Stimulated activated CD8-positive, alpha-beta memory T cell treated with anti-CD3 and anti-CD28 coated beads, Interleukin-7, amount 100 ng/mL, for 48 hours (primary cell): ENCODE results near the gene TMEM232.
A peak's percentile ranks its signal among the peaks of the same experiment; 100 is the strongest.
"Not testable (repeated sequence)": the region's sequence is repeated elsewhere in the genome, so short reads cannot be mapped to it uniquely, and the experiment has no call there.

ENCODE experiments used
- DNase-seq, 2 donors: peaks; one replicate each; pipeline ENCODE4 v3.0.0-alpha.2; 2020; ENCODE audit warnings: low read depth in 1 of 2; ENCODE audit errors: extremely low read depth in 1 of 2

Gene TMEM232

GRCh38 chr5:110726249-110727024 lies at the start of gene TMEM232:
TSS of gene TMEM232 (minus strand) at chr5:110726671. CDS start at chr5:110667352, 59,319 bp downstream.
- peak; percentile 35 to 59 for DNase-seq

- DNase-seq, result no peak
Observed at GRCh38 chr5:110770286-110770685, 43.8 kb upstream of the TMEM232 start.

GRCh38 chr5:110769000-110769681 lies 42.7 kb upstream of the TMEM232 start:
- DNase-seq, result no peak

- no peak for DNase-seq
Observed at GRCh38 chr5:110768138-110768860, 41.8 kb upstream of the TMEM232 start.

- DNase-seq, result no peak
Observed at GRCh38 chr5:110760158-110760557, 33.7 kb upstream of the TMEM232 start.

- DNase-seq, result no peak
Observed at GRCh38 chr5:110757118-110757729, 30.8 kb upstream of the TMEM232 start.

GRCh38 chr5:110754181-110754580 lies 27.7 kb upstream of the TMEM232 start:
- no peak for DNase-seq

GRCh38 chr5:110753600-110753999 lies 27.1 kb upstream of the TMEM232 start:
- DNase-seq, result no peak

GRCh38 chr5:110752953-110753352 lies 26.5 kb upstream of the TMEM232 start:
- no peak for DNase-seq

GRCh38 chr5:110751902-110752762 lies 25.7 kb upstream of the TMEM232 start:
- no peak for DNase-seq

- DNase-seq, result peak; percentile 67 to 79
Observed at GRCh38 chr5:110738812-110739651, 12.6 kb upstream of the TMEM232 start, which contains the start of gene SLC25A46. TSS of gene SLC25A46 (plus strand) at chr5:110739007. CDS start at chr5:110739120, 113 bp downstream.

- peak in 1 of 2 donors; percentile 6 for DNase-seq
Observed at GRCh38 chr5:110738503-110738811, 12.0 kb upstream of the TMEM232 start.

GRCh38 chr5:110736753-110737152 lies 10.3 kb upstream of the TMEM232 start:
- no peak for DNase-seq

- DNase-seq, result no peak
Observed at GRCh38 chr5:110735556-110735955, 9.1 kb upstream of the TMEM232 start.

- DNase-seq, result no peak
Observed at GRCh38 chr5:110734101-110734500, 7.6 kb upstream of the TMEM232 start.

GRCh38 chr5:110731499-110731898 lies 5.0 kb upstream of the TMEM232 start:
- DNase-seq, result not testable (repeated sequence)

- DNase-seq, result no peak
Observed at GRCh38 chr5:110727025-110727314, 499 bp upstream of the TMEM232 start.

GRCh38 chr5:110718311-110718710 lies 8.2 kb downstream of the TMEM232 start:
- DNase-seq, result no peak
